ENCODE results near the gene RNF19B. TPM values are rescaled to one million over a fixed set of nuclear protein-coding genes. Genes with fewer than 3 reads are reported as not detected.
A peak's percentile ranks its signal among the peaks of the same experiment; 100 is the strongest.

The RNF19B gene
- total and polyA plus RNA-seq, 2 of the 8 experiments (the other 6 are each of a cell fraction or from before 2014, with no cell fraction given): 9.2 to 11.2 TPM

GRCh38 chr1:32900956-32901822 lies 63.4 kb downstream of the RNF19B start, which contains the start of gene TMEM54:
Gene TMEM54 (minus strand): TSS chr1:32901389. CDS start chr1:32901238, 151 bp downstream.
- Histone ChIP-seq H3K79me2 (ENCODE audit: control insufficient read depth in 1 of 2, insufficient read depth in 2 of 2, low read length in 2 of 2) (no peaks in the 10 kb centered on the region), H3K4ac (replicated peaks; ENCODE audit: insufficient read length, low read depth, low read length) (peak within 1 kb of the TSS; percentile 24), H3K27ac (ENCODE audit: low read depth, low read length) (no peak within 1 kb of the TSS), H3K23me2 (ENCODE audit: low read depth, low read length) (peaks cover 11% of the 10 kb centered on the region; the same call in 1 of the 2 replicates), H3K4me3 (ENCODE audit: extremely low read depth in 1 of 4, insufficient read depth in 2 of 4, low read depth in 3 of 4, low read length in 4 of 4) (peak within 1 kb of the TSS; percentile 38 to 67 (median 42)), H4K5ac (ENCODE audit: insufficient read length, low read depth, low read length) (no peak within 1 kb of the TSS), H3K56ac (replicated peaks; ENCODE audit: insufficient read length, low read depth, low read length) (no peak within 1 kb of the TSS), H3K27me3 (replicated peaks in 1 of 4; ENCODE audit: control insufficient read depth in 3 of 4, extremely low read depth in 1 of 4, insufficient read depth in 3 of 4, low read length in 3 of 4) (peaks cover 14 to 40% (median 34%) of the 10 kb centered on the region in 4 experiments), H3K36me3 (ENCODE audit: control insufficient read depth in 2 of 4, insufficient read depth in 4 of 4, low read length in 3 of 4) (no peaks in the 10 kb centered on the region), H3K23ac (ENCODE audit: insufficient read length) (no peak within 1 kb of the TSS), H4K91ac (replicated peaks; ENCODE audit: insufficient read length, low read length) (peak within 1 kb of the TSS; percentile 56), H2BK5ac (ENCODE audit: low read depth, low read length) (no peak within 1 kb of the TSS), H4K20me1 (replicated peaks in 1 of 2; ENCODE audit: control insufficient read depth in 1 of 2, insufficient read depth in 2 of 2, low read length in 2 of 2) (peaks cover 2 to 4% of the 10 kb centered on the region in 2 experiments), H3K4me1 (replicated peaks in 1 of 4; ENCODE audit: control insufficient read depth in 3 of 4, insufficient read depth in 4 of 4, low read length in 3 of 4) (peaks cover 0 to 11% (median 8%) of the 10 kb centered on the region in 4 experiments; a peak in 6 of 7 replicates), H3K4me2 (ENCODE audit: insufficient read depth in 1 of 2, low read depth in 2 of 2, low read length in 2 of 2) (peak within 1 kb of the TSS; percentile 73 to 83), H3K18ac (ENCODE audit: extremely low read depth, low read length) (peak within 1 kb of the TSS; percentile 48; the same call in 1 of the 2 replicates), H2BK12ac (ENCODE audit: low read depth, low read length) (peak within 1 kb of the TSS; percentile 68; the same call in 1 of the 2 replicates), H2BK15ac (ENCODE audit: low read length) (peak within 1 kb of the TSS; percentile 72; the same call in 1 of the 2 replicates), H3K9me3 (ENCODE audit: insufficient read depth in 2 of 2, low read depth in 1 of 2, low read length in 1 of 2) (no peaks in the 10 kb centered on the region), H2AFZ (ENCODE audit: low read length) (peak within 1 kb of the TSS; percentile 84), H2AK5ac (ENCODE audit: low read depth, low read length) (peak within 1 kb of the TSS; percentile 75; the same call in 1 of the 2 replicates), H3K9ac (replicated peaks in 1 of 4; ENCODE audit: extremely low read depth in 1 of 4, low read depth in 3 of 4, low read length in 3 of 4) (no peak within 1 kb of the TSS; a peak in 1 of 7 replicates), H4K8ac (ENCODE audit: extremely low read depth, insufficient read depth, low read length) (peak within 1 kb of the TSS; percentile 28), H2BK120ac (replicated peaks; ENCODE audit: low read depth, low read length) (no peak within 1 kb of the TSS), H3K79me1 (ENCODE audit: low read depth, low read length) (no peaks in the 10 kb centered on the region), H3K14ac (ENCODE audit: insufficient read length) (no peak within 1 kb of the TSS), H2BK20ac (ENCODE audit: low read length) (no peak within 1 kb of the TSS)
- DNase-seq (ENCODE audit: low read depth in 1 of 2, low spot score in 2 of 2) (peak in 1 of 2 experiments; percentile 69), FAIRE-seq (no peak)
- ChIA-PET POLR2A (ENCODE audit: partially characterized antibody) (no interaction called here), CTCF (ENCODE audit: partially characterized antibody) (interaction anchor here (1.3 to 16.6 kb wide), 5 partner anchors 9 to 185 kb away, joined by 3 to 382 read pairs (median 7); partner anchors contain the start of genes FNDC5 and HPCA)
- WGBS, 2 experiments (ENCODE audit: extremely low coverage in 1 of 2, insufficient coverage in 1 of 2, insufficient read length in 1 of 2, insufficient replicate concordance in 2 of 2, low coverage in 1 of 2, low lambda C conversion rate in 2 of 2, missing lambda C conversion rate in 1 of 2): 5% methylated on average over 32 of the region's 92 CpGs; no CpG with 5 or more reads in 1 of the 2 experiments
- no peak for TF ChIP-seq TBP (IDR thresholded peaks at IDR 0.05; ENCODE audit: low read depth, low read length)
- peak; percentile 38 for TF ChIP-seq KDM4A (IDR thresholded peaks at IDR 0.05; ENCODE audit: low read depth, low read length, severe bottlenecking)
- TF ChIP-seq CBX5 (IDR thresholded peaks at IDR 0.05; ENCODE audit: low read depth, low read length): no peak
- 0 out of 2 replicates have a peak, but pooled peaks have one; percentile 40 for TF ChIP-seq MAX (IDR thresholded peaks at IDR 0.05)
- TF ChIP-seq SUZ12 (IDR thresholded peaks at IDR 0.05; ENCODE audit: low read length): peak; percentile 31
- TF ChIP-seq EZH2 (IDR thresholded peaks at IDR 0.05; ENCODE audit: low read depth, low read length, severe bottlenecking): peak; percentile 50
- no peak for TF ChIP-seq RXRA (IDR thresholded peaks at IDR 0.05; ENCODE audit: insufficient read depth, low read depth, low read length)
- peak; percentile 78 for TF ChIP-seq KDM1A (IDR thresholded peaks at IDR 0.05; ENCODE audit: borderline replicate concordance, low read length)
- peak; percentile 20; the same call in 1 of the 2 replicates for TF ChIP-seq E2F6 (IDR thresholded peaks at IDR 0.05)
